HFFc6 (cell line): Measurements from ENCODE around the gene FGD2. TPM values are rescaled to one million over a fixed set of nuclear protein-coding genes. Genes with fewer than 3 reads are reported as not detected.

ENCODE experiments used
- DNase-seq: peaks from one replicate; pipeline ENCODE4 v3.0.0-alpha.2; 2018
- H3K27ac Mint-ChIP-seq: 2 replicates; pipeline ENCODE4 v1.8.0; 2020; ENCODE audit warnings: mild to moderate bottlenecking, mixed read lengths
- H3K27me3 Mint-ChIP-seq: 2 replicates; pipeline ENCODE4 v1.8.0; 2021; ENCODE audit warnings: mild to moderate bottlenecking, moderate library complexity, mixed read lengths; ENCODE audit not compliant: insufficient read depth
- H3K36me3 Mint-ChIP-seq: 2 replicates; pipeline ENCODE4 v1.8.0; 2021; ENCODE audit warnings: low read depth, mixed read lengths
- H3K4me1 Mint-ChIP-seq: 2 replicates; pipeline ENCODE4 v1.8.0; 2020; ENCODE audit warnings: low read depth, mixed read lengths
- H3K4me3 Mint-ChIP-seq: 2 replicates; pipeline ENCODE4 v1.8.0; 2020; ENCODE audit warnings: mild to moderate bottlenecking, moderate library complexity, mixed read lengths
- H3K9me3 Mint-ChIP-seq: 2 replicates; pipeline ENCODE4 v1.8.0; 2020; ENCODE audit warnings: mild to moderate bottlenecking, mixed read lengths
- CTCF ChIP-seq: fragments of 200-600 bp; sonication (generic); IDR thresholded peaks from 2 replicates; pipeline ENCODE4 v1.5.0; 2021; ENCODE audit warnings: antibody characterized with exemption, mild to moderate bottlenecking
- total RNA-seq, 6 experiments: library from RNA; stranded (reverse); fragmentation: NEBNext Ultra II Directional; extraction: Animal tissue kit (Norgen Biotek cat#: 25700); gene quantifications; 2 replicates in 1 of 6; 3 replicates in 5 of 6; pipeline ENCODE4 v1.2.3, GENCODE V29; 2021

The FGD2 gene
- total RNA-seq, 6 experiments from 2014 or later = not detected

- Mint-ChIP-seq H3K36me3 (no peaks in the 10 kb centered on the region), H3K27me3 (peaks cover 14% of the 10 kb centered on the region), H3K4me1 (peaks cover 7% of the 10 kb centered on the region), H3K27ac (no peak overlapping the region; the same call in 1 of the 2 replicates), H3K9me3 (no peaks in the 10 kb centered on the region), H3K4me3 (no peak overlapping the region)
- no peak for TF ChIP-seq CTCF
- DNase-seq = no peak
Measured at GRCh38 chr6:37032239-37032638, 26.8 kb downstream of the FGD2 start.

GRCh38 chr6:37033255-37033654, 27.8 kb downstream of the FGD2 start:
- Mint-ChIP-seq H3K36me3 (no peaks in the 10 kb centered on the region), H3K4me3 (no peak overlapping the region), H3K9me3 (no peaks in the 10 kb centered on the region), H3K4me1 (peaks cover 7% of the 10 kb centered on the region), H3K27me3 (peaks cover 14% of the 10 kb centered on the region), H3K27ac (no peak overlapping the region)
- no peak for TF ChIP-seq CTCF
- no peak for DNase-seq

- TF ChIP-seq CTCF = no peak
Measured at GRCh38 chr6:37033819-37034795, 28.7 kb downstream of the FGD2 start.

GRCh38 chr6:37036146-37036545, 30.7 kb downstream of the FGD2 start:
- Mint-ChIP-seq H3K27me3 (peaks cover 17% of the 10 kb centered on the region), H3K4me3 (no peak overlapping the region), H3K4me1 (peaks cover 7% of the 10 kb centered on the region), H3K36me3 (no peaks in the 10 kb centered on the region), H3K27ac (no peak overlapping the region), H3K9me3 (no peaks in the 10 kb centered on the region)
- TF ChIP-seq CTCF = no peak
- DNase-seq = no peak

More at GRCh38 chr6:37033819-37034795, 28.7 kb downstream of the FGD2 start:
- H3K36me3 Mint-ChIP-seq = no peaks in the 10 kb centered on the region
- H3K4me1 Mint-ChIP-seq = peaks cover 7% of the 10 kb centered on the region
- no peaks in the 10 kb centered on the region for H3K9me3 Mint-ChIP-seq
- no peak overlapping the region for H3K4me3 Mint-ChIP-seq
- DNase-seq = no peak
- peaks cover 15% of the 10 kb centered on the region for H3K27me3 Mint-ChIP-seq
- H3K27ac Mint-ChIP-seq = no peak overlapping the region

- no peaks in the 10 kb centered on the region for H3K9me3 Mint-ChIP-seq
- no peaks in the 10 kb centered on the region for H3K36me3 Mint-ChIP-seq
- no peak for TF ChIP-seq CTCF
- H3K4me3 Mint-ChIP-seq = no peak overlapping the region
- H3K27ac Mint-ChIP-seq = no peak overlapping the region
- peaks cover 1% of the 10 kb centered on the region for H3K4me1 Mint-ChIP-seq
- H3K27me3 Mint-ChIP-seq = peaks cover 18% of the 10 kb centered on the region
- no peak for DNase-seq
Measured at GRCh38 chr6:37038292-37039198, 33.1 kb downstream of the FGD2 start.
